ENCODE measurements around the gene INMT.

- no peak for TF ChIP-seq TAF1 (IDR thresholded peaks at IDR 0.05; ENCODE audit: borderline replicate concordance, insufficient read depth, low read length)
- no peak for TF ChIP-seq POLR2AphosphoS5 (IDR thresholded peaks at IDR 0.05; ENCODE audit: low read depth, low read length)
- TF ChIP-seq FOXP2 (optimal IDR thresholded peaks at IDR 0.05; ENCODE audit: borderline replicate concordance, extremely low read depth, extremely low read length, insufficient read depth) = no peak
- TF ChIP-seq SIN3A (IDR thresholded peaks at IDR 0.05; ENCODE audit: borderline replicate concordance, insufficient read depth, low read length) = no peak
- TF ChIP-seq, protein P1, sequence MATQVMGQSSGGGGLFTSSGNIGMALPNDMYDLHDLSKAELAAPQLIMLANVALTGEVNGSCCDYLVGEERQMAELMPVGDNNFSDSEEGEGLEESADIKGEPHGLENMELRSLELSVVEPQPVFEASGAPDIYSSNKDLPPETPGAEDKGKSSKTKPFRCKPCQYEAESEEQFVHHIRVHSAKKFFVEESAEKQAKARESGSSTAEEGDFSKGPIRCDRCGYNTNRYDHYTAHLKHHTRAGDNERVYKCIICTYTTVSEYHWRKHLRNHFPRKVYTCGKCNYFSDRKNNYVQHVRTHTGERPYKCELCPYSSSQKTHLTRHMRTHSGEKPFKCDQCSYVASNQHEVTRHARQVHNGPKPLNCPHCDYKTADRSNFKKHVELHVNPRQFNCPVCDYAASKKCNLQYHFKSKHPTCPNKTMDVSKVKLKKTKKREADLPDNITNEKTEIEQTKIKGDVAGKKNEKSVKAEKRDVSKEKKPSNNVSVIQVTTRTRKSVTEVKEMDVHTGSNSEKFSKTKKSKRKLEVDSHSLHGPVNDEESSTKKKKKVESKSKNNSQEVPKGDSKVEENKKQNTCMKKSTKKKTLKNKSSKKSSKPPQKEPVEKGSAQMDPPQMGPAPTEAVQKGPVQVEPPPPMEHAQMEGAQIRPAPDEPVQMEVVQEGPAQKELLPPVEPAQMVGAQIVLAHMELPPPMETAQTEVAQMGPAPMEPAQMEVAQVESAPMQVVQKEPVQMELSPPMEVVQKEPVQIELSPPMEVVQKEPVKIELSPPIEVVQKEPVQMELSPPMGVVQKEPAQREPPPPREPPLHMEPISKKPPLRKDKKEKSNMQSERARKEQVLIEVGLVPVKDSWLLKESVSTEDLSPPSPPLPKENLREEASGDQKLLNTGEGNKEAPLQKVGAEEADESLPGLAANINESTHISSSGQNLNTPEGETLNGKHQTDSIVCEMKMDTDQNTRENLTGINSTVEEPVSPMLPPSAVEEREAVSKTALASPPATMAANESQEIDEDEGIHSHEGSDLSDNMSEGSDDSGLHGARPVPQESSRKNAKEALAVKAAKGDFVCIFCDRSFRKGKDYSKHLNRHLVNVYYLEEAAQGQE (IDR thresholded peaks at IDR 0.05; ENCODE audit: insufficient read depth in 1 of 2, low read depth in 2 of 2, low read length in 2 of 2) = no peak
These were observed 968 bp upstream of the INMT start for GRCh38 chr7:30750683-30751650.
